H9 (cell line): ENCODE results near the gene NAPG. TPM values are rescaled to one million over a fixed set of nuclear protein-coding genes. Genes with fewer than 3 reads are reported as not detected.

ENCODE experiments used
- DNase-seq: peaks from one replicate; pipeline ENCODE4 v3.0.0-alpha.2; 2017
- H2AFZ ChIP-seq: one replicate; pipeline ENCODE4 v1.6.1; 2013; ENCODE audit warnings: mild to moderate bottlenecking, low read length, control low read depth, moderate library complexity
- H2AK5ac ChIP-seq: 2 replicates; pipeline ENCODE4 v1.6.1; 2013; ENCODE audit warnings: low read length, control low read depth, mixed read lengths; ENCODE audit not compliant: insufficient read length
- H2BK120ac ChIP-seq: one replicate; pipeline ENCODE4 v1.6.1; 2013; ENCODE audit warnings: low read depth, mild to moderate bottlenecking, low read length, control low read depth, inconsistent platforms; ENCODE audit not compliant: poor library complexity, severe bottlenecking
- H2BK12ac ChIP-seq: 2 replicates; pipeline ENCODE4 v1.6.1; 2013; ENCODE audit warnings: low read length, control low read depth, mixed read lengths, low read depth; ENCODE audit not compliant: insufficient read length
- H2BK15ac ChIP-seq: 2 replicates; pipeline ENCODE4 v1.6.1; 2013; ENCODE audit warnings: low read depth, low read length, control low read depth
- H2BK20ac ChIP-seq: one replicate; pipeline ENCODE4 v1.6.1; 2013; ENCODE audit warnings: low read depth, mild to moderate bottlenecking, low read length, control low read depth, inconsistent platforms; ENCODE audit not compliant: poor library complexity, severe bottlenecking
- H2BK5ac ChIP-seq: 2 replicates; pipeline ENCODE4 v1.6.1; 2013; ENCODE audit warnings: low read length, control low read depth, mixed read lengths; ENCODE audit not compliant: insufficient read length
- H3K14ac ChIP-seq: 2 replicates; pipeline ENCODE4 v1.6.1; 2013; ENCODE audit warnings: low read length, control low read depth; ENCODE audit not compliant: insufficient read depth
- H3K18ac ChIP-seq: 2 replicates; pipeline ENCODE4 v1.6.1; 2013; ENCODE audit warnings: low read depth, mild to moderate bottlenecking, mixed read lengths, low read length, control low read depth; ENCODE audit not compliant: insufficient read length
- H3K23ac ChIP-seq: 2 replicates; pipeline ENCODE4 v1.6.1; 2013; ENCODE audit warnings: low read length, control low read depth, mixed read lengths, low read depth; ENCODE audit not compliant: insufficient read length
- H3K23me2 ChIP-seq: 2 replicates; pipeline ENCODE4 v1.6.1; 2013; ENCODE audit warnings: low read depth, mild to moderate bottlenecking, mixed read lengths, low read length, control low read depth; ENCODE audit not compliant: insufficient read length, poor library complexity, severe bottlenecking
- H3K27ac ChIP-seq: 2 replicates; pipeline ENCODE4 v1.5.1; 2013; ENCODE audit warnings: low read length, control low read depth, mixed read lengths, low read depth; ENCODE audit not compliant: insufficient read length
- H3K27me3 ChIP-seq: 2 replicates; pipeline ENCODE4 v1.6.1; 2013; ENCODE audit warnings: low read length, control low read depth, inconsistent platforms; ENCODE audit not compliant: insufficient read depth
- H3K4ac ChIP-seq: 2 replicates; pipeline ENCODE4 v1.6.1; 2013; ENCODE audit warnings: low read depth, mild to moderate bottlenecking, control low read depth, inconsistent platforms, low read length, moderate library complexity
- H3K4me1 ChIP-seq: 2 replicates; pipeline ENCODE4 v1.6.1; 2013; ENCODE audit warnings: low read length, control low read depth, inconsistent platforms; ENCODE audit not compliant: insufficient read depth
- H3K4me2 ChIP-seq: 2 replicates; pipeline ENCODE4 v1.6.1; 2013; ENCODE audit warnings: low read length, control low read depth, mixed read lengths; ENCODE audit not compliant: insufficient read length, insufficient read depth
- H3K56ac ChIP-seq: 2 replicates; pipeline ENCODE4 v1.6.1; 2013; ENCODE audit warnings: low read depth, mild to moderate bottlenecking, mixed read lengths, low read length, control low read depth; ENCODE audit not compliant: insufficient read length
- H3K79me1 ChIP-seq: 2 replicates; pipeline ENCODE4 v1.6.1; 2013; ENCODE audit warnings: low read depth, mild to moderate bottlenecking, moderate library complexity, low read length, control low read depth, inconsistent platforms; ENCODE audit not compliant: insufficient read depth, poor library complexity, severe bottlenecking
- H3K79me2 ChIP-seq: 2 replicates; pipeline ENCODE4 v1.6.1; 2013; ENCODE audit warnings: low read length, control low read depth, inconsistent platforms; ENCODE audit not compliant: insufficient read depth
- H3K9ac ChIP-seq: 2 replicates; pipeline ENCODE4 v1.6.1; 2013; ENCODE audit warnings: low read length, control low read depth, mixed read lengths; ENCODE audit not compliant: insufficient read length; ENCODE audit errors: extremely low read depth
- H3K9me3 ChIP-seq: one replicate; pipeline ENCODE4 v1.6.1; 2013; ENCODE audit warnings: low read depth, low read length, inconsistent platforms; ENCODE audit not compliant: control insufficient read depth
- H3T11ph ChIP-seq: one replicate; pipeline ENCODE4 v1.6.1; 2013; ENCODE audit warnings: mild to moderate bottlenecking, low read length, control low read depth, inconsistent platforms
- H4K20me1 ChIP-seq: one replicate; pipeline ENCODE4 v1.6.1; 2013; ENCODE audit not compliant: control insufficient read depth, insufficient read length, insufficient read depth
- H4K5ac ChIP-seq: 2 replicates; pipeline ENCODE4 v1.6.1; 2013; ENCODE audit warnings: low read depth, mild to moderate bottlenecking, mixed read lengths, low read length, control low read depth; ENCODE audit not compliant: insufficient read length
- H4K8ac ChIP-seq: replicated peaks from 2 replicates; pipeline ENCODE4 v1.6.1; 2013; ENCODE audit warnings: low read length, control low read depth, mixed read lengths, low read depth; ENCODE audit not compliant: insufficient read length
- H4K91ac ChIP-seq: 2 replicates; pipeline ENCODE4 v1.6.1; 2013; ENCODE audit warnings: low read depth, mild to moderate bottlenecking, moderate library complexity, mixed read lengths, low read length, control low read depth; ENCODE audit not compliant: insufficient read length
- H3K27ac Mint-ChIP-seq, 3 experiments: 2 replicates in 2 of 3; 3 replicates in 1 of 3; pipeline ENCODE4 v1.8.0; 2020 to 2021; ENCODE audit warnings: mixed read lengths in 3 of 3, mild to moderate bottlenecking in 1 of 3, moderate library complexity in 1 of 3
- H3K27me3 Mint-ChIP-seq: 2 replicates; pipeline ENCODE4 v1.8.0; 2021; ENCODE audit warnings: low read depth, mild to moderate bottlenecking, moderate library complexity, mixed read lengths
- H3K36me3 Mint-ChIP-seq, 3 experiments: 2 replicates in 2 of 3; 3 replicates in 1 of 3; pipeline ENCODE4 v1.8.0; 2020 to 2021; ENCODE audit warnings: low read depth in 3 of 3, mixed read lengths in 3 of 3; ENCODE audit not compliant: insufficient read depth in 1 of 3
- H3K4me1 Mint-ChIP-seq, 2 experiments: 2 replicates each; pipeline ENCODE4 v1.8.0; 2020; ENCODE audit warnings: mixed read lengths in 2 of 2
- H3K4me3 Mint-ChIP-seq, 2 experiments: 2 replicates in 1 of 2; 3 replicates in 1 of 2; pipeline ENCODE4 v1.8.0; 2020 to 2021; ENCODE audit warnings: mild to moderate bottlenecking in 2 of 2, mixed read lengths in 2 of 2, moderate library complexity in 1 of 2
- H3K9me3 Mint-ChIP-seq, 2 experiments: 2 replicates in 1 of 2; 3 replicates in 1 of 2; pipeline ENCODE4 v1.8.0; 2020; ENCODE audit warnings: mild to moderate bottlenecking in 2 of 2, mixed read lengths in 2 of 2, moderate library complexity in 1 of 2
- CTCF ChIP-seq: fragments of 200-600 bp; sonication (generic); conservative IDR thresholded peaks from 3 replicates; pipeline ENCODE4 v1.8.0; 2021; ENCODE audit warnings: antibody characterized with exemption, mild to moderate bottlenecking
- WGBS: extraction: QIAGEN DNeasy Blood & Tissue Kit; methylation state at CpG from one replicate; pipeline ENCODE4 v1.1.7; 2013; ENCODE audit warnings: missing lambda C conversion rate, low lambda C conversion rate, mixed read lengths; ENCODE audit not compliant: insufficient read length; ENCODE audit errors: extremely low coverage; 5-methylcytosine and 5-hydroxymethylcytosine counted together
- total RNA-seq: library from RNA; stranded (reverse); gene quantifications from 2 replicates; pipeline ENCODE4 v1.2.1, GENCODE V29; 2021

The NAPG gene
- total RNA-seq, 1 experiment from 2014 or later: 30.9 TPM

GRCh38 chr18:10528439-10528838 lies 2.6 kb downstream of the NAPG start:
- Histone ChIP-seq H3K56ac (no peak overlapping the region), H3K27me3 (no peaks in the 10 kb centered on the region), H3K4me1 (no peaks in the 10 kb centered on the region; the same call in 1 of the 2 replicates), H3K9me3 (no peaks in the 10 kb centered on the region), H2AK5ac (no peak overlapping the region), H2BK15ac (no peak overlapping the region), H3K79me2 (peaks cover 27% of the 10 kb centered on the region; the same call in 1 of the 2 replicates), H2BK120ac (no peak overlapping the region), H3T11ph (no peak overlapping the region), H3K23ac (no peak overlapping the region), H3K9ac (no peak overlapping the region), H2AFZ (no peak overlapping the region), H4K91ac (no peak overlapping the region), H2BK5ac (no peak overlapping the region), H3K18ac (no peak overlapping the region), H4K20me1 (no peaks in the 10 kb centered on the region), H3K4me2 (no peak overlapping the region), H3K23me2 (peaks cover 4% of the 10 kb centered on the region), H3K27ac (no peak overlapping the region), H2BK20ac (no peak overlapping the region), H3K4ac (no peak overlapping the region), H4K8ac (no peak overlapping the region), H3K14ac (no peak overlapping the region), H4K5ac (no peak overlapping the region), H2BK12ac (no peak overlapping the region), H3K79me1 (peaks cover 16% of the 10 kb centered on the region)
- peaks cover 0 to 3% (median 0%) of the 10 kb centered on the region in 3 experiments; a peak in 1 of 7 replicates for H3K36me3 Mint-ChIP-seq
- H3K9me3 Mint-ChIP-seq: no peaks in the 10 kb centered on the region
- no peak for DNase-seq
- H3K4me3 Mint-ChIP-seq: peak overlapping the region in 1 of 2 experiments; percentile 10; a peak in 1 of 5 replicates
- TF ChIP-seq CTCF: no peak
- no peaks in the 10 kb centered on the region; the same call in 1 of the 2 replicates for H3K27me3 Mint-ChIP-seq
- WGBS: no CpG with 5 or more reads among the region's 3 CpGs
- H3K4me1 Mint-ChIP-seq: peaks cover 17 to 19% of the 10 kb centered on the region in 2 experiments
- no peak overlapping the region for H3K27ac Mint-ChIP-seq
